GM20431 (cell line): ENCODE results near the gene SELENOK.

Experiments
- in situ Hi-C: fragments of 300-500 bp; cut with MseI, MboI; formaldehyde crosslinking; loops from one replicate; pipeline ENCODE4 v1.15.0; 2020; ENCODE audit warnings: low sequenced_read_pairs; ENCODE audit not compliant: unreplicated experiment

Gene SELENOK

DNA sequence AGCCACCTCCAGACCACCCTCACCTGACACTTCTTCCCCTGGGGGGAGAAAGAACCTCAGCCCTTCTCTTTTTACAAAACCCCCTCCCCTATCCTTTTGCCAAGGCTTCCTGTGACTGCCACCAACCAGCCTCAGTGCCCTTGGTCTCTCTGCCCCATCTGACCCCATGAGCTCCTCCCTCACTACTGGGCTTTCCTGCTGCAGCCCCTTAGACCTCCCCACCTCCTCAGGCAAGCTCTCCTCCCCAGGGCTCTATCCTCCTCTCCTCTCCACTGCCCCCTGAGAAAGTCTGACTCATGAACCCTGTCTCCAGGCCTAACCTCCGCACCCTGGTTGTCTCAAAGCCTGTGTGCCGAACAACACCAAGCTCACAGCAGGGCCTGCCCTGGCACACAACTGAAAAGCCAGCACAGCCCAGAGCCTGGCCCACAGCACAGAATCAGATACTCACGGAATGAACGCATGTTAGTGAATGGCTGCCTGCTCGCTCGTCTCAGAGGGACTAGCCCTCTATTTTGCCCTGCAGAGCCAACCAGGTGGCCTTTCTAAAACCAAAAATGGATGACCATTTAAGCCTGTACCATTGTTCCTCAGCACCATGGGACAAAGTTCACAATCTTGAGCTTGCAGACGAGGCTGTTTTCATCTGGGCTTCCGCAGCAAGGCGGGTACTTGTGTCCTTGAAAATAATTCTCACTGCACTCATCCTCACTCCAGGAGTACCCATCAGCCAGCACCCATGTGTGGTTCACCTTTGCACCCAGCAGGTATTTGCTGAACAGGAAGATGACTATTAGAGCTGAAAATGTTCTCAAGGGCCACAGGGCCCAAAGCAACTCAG, 47.2 kb downstream of the SELENOK start:
- in situ Hi-C loops, result no loop called here

DNA sequence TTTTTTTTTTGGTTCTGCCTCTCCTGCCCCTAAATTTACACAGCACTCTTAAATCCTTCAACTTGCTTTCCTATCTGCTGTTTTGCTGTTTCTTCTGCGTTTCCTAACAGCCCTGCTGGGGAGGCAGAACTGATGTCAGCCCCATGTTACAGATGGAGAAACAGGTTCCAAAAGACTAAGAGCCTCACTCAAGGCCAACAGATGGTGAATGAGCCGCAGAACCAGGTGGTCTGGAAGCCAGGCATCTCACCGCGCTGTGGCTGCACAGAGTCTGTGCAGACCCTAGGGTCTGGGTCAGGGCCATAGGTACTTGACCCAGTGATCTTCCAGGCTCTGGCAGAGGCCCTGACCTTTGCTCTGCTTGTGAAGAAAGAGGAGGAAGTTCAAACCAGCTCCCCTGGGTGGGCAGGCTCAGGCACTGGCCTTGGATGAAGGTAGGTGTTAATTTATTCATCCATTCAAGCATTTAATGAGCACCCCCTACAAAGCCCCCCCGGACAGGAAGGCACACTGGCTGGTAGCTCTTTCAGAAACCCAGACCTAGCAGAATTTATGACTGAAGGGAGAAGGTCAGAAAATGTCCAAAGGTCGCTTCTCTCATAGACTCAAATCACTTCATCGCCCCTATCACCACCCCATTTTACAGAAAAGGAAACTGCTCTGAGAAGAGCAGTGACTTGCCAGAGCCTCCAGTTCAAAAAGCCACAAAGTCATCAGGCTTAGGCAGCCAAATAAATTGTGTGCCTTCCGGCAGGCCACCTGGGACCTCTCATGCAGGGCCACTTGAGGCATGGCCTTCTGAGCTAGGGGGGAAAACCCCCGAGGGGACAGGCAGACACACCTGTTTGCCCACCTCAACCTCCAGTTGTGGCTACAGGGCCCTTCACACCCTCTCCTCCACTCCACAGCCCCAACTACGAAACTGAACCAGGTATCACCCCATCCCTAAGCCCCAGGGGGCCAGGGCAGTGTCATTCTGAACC, 48.2 kb downstream of the SELENOK start:
- in situ Hi-C loops, result no loop called here

DNA sequence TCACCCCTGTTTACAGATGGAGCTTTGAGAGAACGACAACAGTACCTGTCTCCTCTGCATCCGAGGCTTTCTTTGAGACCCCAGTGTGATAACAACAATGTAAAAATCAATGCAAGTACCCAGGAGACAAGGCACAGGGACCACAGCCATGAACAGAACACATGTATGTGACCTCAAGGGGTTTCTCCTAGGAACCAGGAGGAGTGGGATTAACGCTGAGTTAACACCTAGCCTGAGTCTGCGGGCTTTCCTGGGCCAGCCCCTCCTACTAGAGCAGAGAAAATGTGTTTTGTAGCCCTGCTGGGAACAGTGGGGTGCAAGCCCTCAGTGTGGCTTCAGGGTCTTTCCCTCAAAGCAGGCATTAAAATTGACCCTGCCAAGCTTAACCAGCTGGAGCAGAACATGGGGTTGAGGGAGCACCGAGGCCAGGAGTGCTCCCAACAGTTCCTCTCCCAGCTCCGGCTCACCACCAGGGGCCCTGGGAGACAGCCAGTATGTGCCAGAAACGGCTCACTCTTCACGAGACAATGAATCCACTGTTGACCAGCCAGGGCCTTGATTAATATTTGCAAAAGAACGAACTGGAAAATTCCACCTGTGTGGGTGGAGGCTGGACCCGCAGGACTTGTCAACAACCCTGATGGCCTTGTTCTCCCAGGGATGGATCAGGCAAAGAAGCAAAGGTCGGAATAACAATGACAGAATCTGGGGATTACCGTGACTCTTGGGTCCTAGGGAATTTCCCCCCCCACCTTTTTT, 49.0 kb downstream of the SELENOK start:
- in situ Hi-C loops, result no loop called here

DNA sequence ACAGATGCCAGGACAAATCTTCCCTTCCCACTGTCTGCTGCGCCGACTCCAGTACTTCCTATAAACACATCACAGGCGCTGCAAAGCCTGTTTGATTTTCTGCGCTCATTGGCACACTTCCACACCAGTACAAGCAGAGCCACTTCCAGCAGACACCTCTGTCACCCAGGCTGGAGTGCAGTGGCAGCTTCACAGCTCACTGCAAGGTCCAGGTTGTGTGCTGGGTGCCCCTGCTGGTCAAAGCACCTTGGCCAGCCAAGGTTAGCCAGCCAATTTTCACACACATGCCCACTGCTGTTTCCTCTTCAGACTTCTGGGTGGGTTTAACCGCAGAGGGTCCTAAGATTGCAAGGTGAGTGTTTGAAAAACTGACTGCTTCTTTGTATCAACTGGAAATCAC, 50.4 kb downstream of the SELENOK start:
- in situ Hi-C loops, result no loop called here

DNA sequence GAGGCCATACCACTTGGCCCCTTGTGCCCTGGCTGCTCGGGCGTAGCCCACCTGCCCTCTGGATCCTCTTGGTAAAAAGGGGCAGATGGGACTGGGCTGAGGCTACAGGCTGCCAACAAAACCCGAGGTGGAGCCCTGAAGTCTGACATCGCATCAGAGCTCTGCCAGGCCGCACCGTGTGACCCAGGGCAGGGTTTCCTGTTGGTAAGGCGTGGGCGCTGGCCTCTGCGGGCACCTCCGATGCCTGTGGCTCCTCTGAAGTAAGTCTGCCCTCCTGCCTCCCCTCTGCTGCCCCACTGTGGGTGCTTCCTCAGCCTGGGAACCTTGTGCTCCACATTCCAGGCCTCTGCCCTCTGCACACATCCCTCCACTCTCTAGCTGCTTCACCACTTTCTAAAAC, 54.3 kb downstream of the SELENOK start:
- in situ Hi-C loops, result no loop called here

DNA sequence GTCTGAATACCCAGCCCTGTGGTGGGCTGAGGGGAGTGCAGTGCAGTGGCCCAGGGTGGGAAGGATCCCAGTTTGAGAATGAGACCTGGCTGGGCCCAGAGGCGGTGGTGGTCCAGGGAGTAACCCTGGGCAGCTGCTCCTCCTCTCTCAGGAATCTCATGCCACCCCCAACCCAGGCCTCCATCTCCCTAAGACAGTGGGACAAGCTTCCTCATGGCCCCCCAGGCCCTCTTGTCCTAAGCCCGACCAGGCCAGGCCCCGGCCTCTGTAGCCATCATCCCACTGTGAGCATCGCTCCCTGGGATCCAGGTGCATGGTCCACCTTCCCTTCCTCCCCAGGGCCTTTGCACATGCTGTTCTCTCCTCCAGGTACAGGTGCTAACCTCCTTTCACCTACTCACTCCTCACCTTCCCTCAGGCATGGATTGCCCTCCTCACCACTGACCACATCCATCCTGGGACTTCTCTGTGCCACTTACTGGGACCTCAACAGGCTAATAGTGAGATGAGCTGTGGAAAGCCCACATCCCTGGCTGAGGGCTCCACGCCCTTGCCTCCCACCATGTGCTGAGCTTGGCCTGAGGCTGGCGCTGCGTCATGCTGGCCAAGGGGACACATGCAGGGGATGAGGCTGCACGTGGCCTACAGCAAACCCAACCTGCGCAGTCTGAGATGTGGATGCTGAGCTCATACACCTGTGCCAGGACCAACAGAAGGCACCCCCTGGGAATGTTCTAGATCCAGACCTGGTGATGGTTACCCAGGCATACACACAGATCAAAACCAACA, 55.4 kb downstream of the SELENOK start:
- in situ Hi-C loops, result no loop called here

DNA sequence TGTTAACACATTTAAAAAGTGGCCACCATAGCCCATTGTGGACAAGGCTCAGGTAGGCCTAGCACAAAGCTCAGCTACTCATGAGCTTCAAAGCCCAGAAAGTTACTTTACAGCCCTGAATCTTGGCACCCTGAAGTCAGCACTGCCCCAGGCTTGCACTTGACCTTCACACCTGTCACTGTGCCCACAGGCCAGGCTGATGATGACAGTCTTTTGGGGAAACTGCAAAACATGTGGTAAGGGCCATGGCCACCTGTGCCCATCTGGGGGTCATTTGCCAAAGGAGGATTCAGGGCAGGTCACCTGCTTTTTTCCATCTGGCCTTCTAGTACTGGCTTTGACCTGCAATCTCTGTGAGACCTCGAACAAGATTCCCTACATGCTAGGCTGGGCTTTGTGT, 56.4 kb downstream of the SELENOK start:
- in situ Hi-C loops, result no loop called here

DNA sequence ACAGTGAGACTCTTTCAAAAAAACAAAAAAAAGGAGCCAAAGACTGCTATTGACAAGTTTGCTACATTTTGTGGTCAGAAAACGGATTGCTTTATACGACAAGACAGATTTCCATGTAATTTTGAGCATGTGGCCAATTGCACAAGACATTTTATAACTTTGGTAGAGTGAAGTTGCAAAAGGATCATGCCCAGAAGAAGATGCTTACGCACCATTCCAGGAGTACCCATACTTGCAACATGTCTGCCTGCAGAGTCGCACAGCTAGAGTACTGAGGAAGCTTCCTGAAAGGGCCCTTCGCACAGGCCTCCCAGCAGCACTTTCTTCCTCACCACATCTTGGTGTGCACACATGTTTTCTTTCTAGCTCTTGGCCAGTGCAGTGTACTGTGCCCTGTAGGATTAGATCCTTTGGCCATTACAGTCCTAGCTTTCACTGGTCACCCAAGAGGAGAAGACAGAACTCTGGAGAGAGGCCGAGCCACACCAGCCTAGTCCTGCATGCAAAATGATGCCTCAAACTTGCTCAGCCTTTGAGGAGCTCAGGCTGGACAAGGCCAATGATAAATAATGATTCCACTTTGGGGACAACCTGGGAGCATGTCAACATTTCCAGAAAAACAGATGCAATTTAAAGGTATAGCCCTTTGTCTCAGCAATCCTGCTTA, 57.1 kb downstream of the SELENOK start:
- in situ Hi-C loops, result no loop called here
